Measurements from ENCODE around the gene ANKZF1.
A peak's percentile ranks its signal among the peaks of the same experiment; 100 is the strongest.

Gene ANKZF1

GRCh38 chr2:219216535-219216915, 13.1 kb upstream of the ANKZF1 start:
- Histone ChIP-seq H3K18ac (ENCODE audit: low read depth in 1 of 2, low read length in 2 of 2) (no peak overlapping the region), H3K9me3 (ENCODE audit: control insufficient read depth, low read length) (no peaks in the 10 kb centered on the region), H3K4me2 (ENCODE audit: low read length, poor library complexity, severe bottlenecking) (no peak overlapping the region), H2BK12ac (ENCODE audit: low read length in 2 of 2) (peak overlapping the region in 1 of 2 experiments; percentile 47), H3K4ac (ENCODE audit: low read depth in 1 of 2, low read length in 2 of 2) (no peak overlapping the region), H4K8ac (ENCODE audit: low read length) (no peak overlapping the region), H3K36me3 (ENCODE audit: control insufficient read depth in 1 of 2, insufficient read depth in 2 of 2, low read depth in 1 of 2, low read length in 2 of 2) (peaks cover 63 to 72% of the 10 kb centered on the region in 2 experiments), H3K4me3 (ENCODE audit: insufficient read depth in 1 of 2, low read depth in 1 of 2, low read length in 2 of 2) (no peak overlapping the region), H3K27me3 (ENCODE audit: control insufficient read depth in 1 of 2, insufficient read depth in 1 of 2, low read length in 2 of 2) (no peaks in the 10 kb centered on the region), H3K27ac (ENCODE audit: low read length, poor library complexity, severe bottlenecking) (no peak overlapping the region), H3K14ac (ENCODE audit: low read length in 2 of 2) (peak overlapping the region in 1 of 2 experiments; percentile 48), H2BK5ac (ENCODE audit: low read depth, low read length, poor library complexity, severe bottlenecking) (no peak overlapping the region), H2AFZ (ENCODE audit: low read depth, low read length) (no peak overlapping the region), H4K91ac (ENCODE audit: low read length) (no peak overlapping the region), H2BK120ac (ENCODE audit: low read depth, low read length) (no peak overlapping the region), H3K9ac (ENCODE audit: low read length) (peak overlapping the region; percentile 53), H2AK5ac (ENCODE audit: low read length, severe bottlenecking) (no peak overlapping the region), H3K4me1 (ENCODE audit: control insufficient read depth, insufficient read depth, low read depth, low read length) (peaks cover 15% of the 10 kb centered on the region), H3K23ac (ENCODE audit: low read length in 2 of 2) (no peak overlapping the region), H2BK15ac (ENCODE audit: low read depth, poor library complexity, severe bottlenecking) (no peak overlapping the region), H3K79me1 (replicated peaks; ENCODE audit: low read length, poor library complexity, severe bottlenecking) (peaks cover 17% of the 10 kb centered on the region)
- 97% methylated on average over 6 of the region's 6 CpGs for WGBS
- DNase-seq, result no peak

GRCh38 chr2:219218217-219218731, 11.3 kb upstream of the ANKZF1 start:
- peak overlapping the region; percentile 88 for H4K91ac ChIP-seq (ENCODE audit: low read length)
- peaks cover 15% of the 10 kb centered on the region for H3K4me1 ChIP-seq (ENCODE audit: control insufficient read depth, insufficient read depth, low read depth, low read length)
- H2BK15ac ChIP-seq (ENCODE audit: low read depth, poor library complexity, severe bottlenecking), result peak overlapping the region; percentile 95
- peak overlapping the region; percentile 92 for H3K4me2 ChIP-seq (ENCODE audit: low read length, poor library complexity, severe bottlenecking)
- peak overlapping the region; percentile 86 for H3K27ac ChIP-seq (ENCODE audit: low read length, poor library complexity, severe bottlenecking)
- peaks cover 19% of the 10 kb centered on the region for H3K79me1 ChIP-seq (replicated peaks; ENCODE audit: low read length, poor library complexity, severe bottlenecking)
- no peaks in the 10 kb centered on the region for H3K9me3 ChIP-seq (ENCODE audit: control insufficient read depth, low read length)
- peak overlapping the region; percentile 75 for H2AFZ ChIP-seq (ENCODE audit: low read depth, low read length)
- H3K4me3 ChIP-seq (ENCODE audit: insufficient read depth in 1 of 2, low read depth in 1 of 2, low read length in 2 of 2), result peak overlapping the region; percentile 59 to 72
- peak overlapping the region in 1 of 2 experiments; percentile 88 for H3K14ac ChIP-seq (ENCODE audit: low read length in 2 of 2)
- peak overlapping the region; percentile 88 for H4K8ac ChIP-seq (ENCODE audit: low read length)
- H3K9ac ChIP-seq (ENCODE audit: low read length), result peak overlapping the region; percentile 93
- H3K18ac ChIP-seq (ENCODE audit: low read depth in 1 of 2, low read length in 2 of 2), result peak overlapping the region; percentile 79 to 95
- no peak overlapping the region for H2AK5ac ChIP-seq (ENCODE audit: low read length, severe bottlenecking)
- H3K4ac ChIP-seq (ENCODE audit: low read depth in 1 of 2, low read length in 2 of 2), result peak overlapping the region; percentile 83 to 89
- WGBS, result under 1% methylated on average over 37 of the region's 37 CpGs
- DNase-seq, result peak; percentile 92
- H2BK5ac ChIP-seq (ENCODE audit: low read depth, low read length, poor library complexity, severe bottlenecking), result peak overlapping the region; percentile 21
- H3K23ac ChIP-seq (ENCODE audit: low read length in 2 of 2), result peak overlapping the region; percentile 18 to 31
- peaks cover 66 to 74% of the 10 kb centered on the region in 2 experiments for H3K36me3 ChIP-seq (ENCODE audit: control insufficient read depth in 1 of 2, insufficient read depth in 2 of 2, low read depth in 1 of 2, low read length in 2 of 2)
- H3K27me3 ChIP-seq (ENCODE audit: control insufficient read depth in 1 of 2, insufficient read depth in 1 of 2, low read length in 2 of 2), result no peaks in the 10 kb centered on the region
- H2BK12ac ChIP-seq (ENCODE audit: low read length in 2 of 2), result peak overlapping the region; percentile 11 to 64
- peak overlapping the region; percentile 74 for H2BK120ac ChIP-seq (ENCODE audit: low read depth, low read length)

- peak; percentile 94 for DNase-seq
- Histone ChIP-seq H3K14ac (ENCODE audit: low read length in 2 of 2) (peak within 1 kb of the TSS in 1 of 2 experiments; percentile 88), H2AFZ (ENCODE audit: low read depth, low read length) (peak within 1 kb of the TSS; percentile 75), H2BK120ac (ENCODE audit: low read depth, low read length) (peak within 1 kb of the TSS; percentile 74), H3K9ac (ENCODE audit: low read length) (peak within 1 kb of the TSS; percentile 93), H2BK5ac (ENCODE audit: low read depth, low read length, poor library complexity, severe bottlenecking) (peak within 1 kb of the TSS; percentile 21), H2BK12ac (ENCODE audit: low read length in 2 of 2) (peak within 1 kb of the TSS; percentile 11 to 64), H4K91ac (ENCODE audit: low read length) (peak within 1 kb of the TSS; percentile 88), H3K4me1 (ENCODE audit: control insufficient read depth, insufficient read depth, low read depth, low read length) (peaks cover 15% of the 10 kb centered on the region), H3K4me3 (ENCODE audit: insufficient read depth in 1 of 2, low read depth in 1 of 2, low read length in 2 of 2) (peak within 1 kb of the TSS; percentile 59 to 72), H3K27me3 (ENCODE audit: control insufficient read depth in 1 of 2, insufficient read depth in 1 of 2, low read length in 2 of 2) (no peaks in the 10 kb centered on the region), H2AK5ac (ENCODE audit: low read length, severe bottlenecking) (no peak within 1 kb of the TSS), H3K4me2 (ENCODE audit: low read length, poor library complexity, severe bottlenecking) (peak within 1 kb of the TSS; percentile 92), H3K79me1 (replicated peaks; ENCODE audit: low read length, poor library complexity, severe bottlenecking) (peaks cover 27% of the 10 kb centered on the region), H4K8ac (ENCODE audit: low read length) (peak within 1 kb of the TSS; percentile 88), H3K27ac (ENCODE audit: low read length, poor library complexity, severe bottlenecking) (peak within 1 kb of the TSS; percentile 86), H3K4ac (ENCODE audit: low read depth in 1 of 2, low read length in 2 of 2) (peak within 1 kb of the TSS; percentile 83 to 89), H3K9me3 (ENCODE audit: control insufficient read depth, low read length) (no peaks in the 10 kb centered on the region), H3K36me3 (ENCODE audit: control insufficient read depth in 1 of 2, insufficient read depth in 2 of 2, low read depth in 1 of 2, low read length in 2 of 2) (peaks cover 66 to 74% of the 10 kb centered on the region in 2 experiments), H3K18ac (ENCODE audit: low read depth in 1 of 2, low read length in 2 of 2) (peak within 1 kb of the TSS; percentile 79 to 95), H3K23ac (ENCODE audit: low read length in 2 of 2) (peak within 1 kb of the TSS; percentile 31 to 94), H2BK15ac (ENCODE audit: low read depth, poor library complexity, severe bottlenecking) (peak within 1 kb of the TSS; percentile 95)
- WGBS, result 25% methylated on average over 47 of the region's 71 CpGs
Measured at GRCh38 chr2:219218732-219219701, 10.6 kb upstream of the ANKZF1 start, which contains the start of gene ABCB6. Gene ABCB6 (minus strand): TSS chr2:219218958. CDS start chr2:219218673, 285 bp downstream.
